Neural crest cell (in vitro differentiated cells): ENCODE measurements around the gene SEMA6D. TPM values are rescaled to one million over a fixed set of nuclear protein-coding genes. Genes with fewer than 3 reads are reported as not detected.

Source experiments
- DNase-seq: peaks from one replicate; pipeline ENCODE4 v3.0.0; 2021; ENCODE audit warnings: low read depth, mixed read lengths, low spot score
- H3K27ac Mint-ChIP-seq: one replicate; pipeline ENCODE4 v1.8.0; 2021; ENCODE audit warnings: mild to moderate bottlenecking, mixed read lengths; ENCODE audit not compliant: unreplicated experiment
- H3K27me3 Mint-ChIP-seq: 2 replicates; pipeline ENCODE4 v1.8.0; 2021; ENCODE audit warnings: low read depth, mild to moderate bottlenecking, mixed read lengths
- H3K36me3 Mint-ChIP-seq: 2 replicates; pipeline ENCODE4 v1.8.0; 2021; ENCODE audit warnings: low read depth, mild to moderate bottlenecking, mixed read lengths
- H3K4me1 Mint-ChIP-seq: 2 replicates; pipeline ENCODE4 v1.8.0; 2021; ENCODE audit warnings: mixed read lengths
- H3K4me3 Mint-ChIP-seq: one replicate; pipeline ENCODE4 v1.8.0; 2021; ENCODE audit warnings: mild to moderate bottlenecking, mixed read lengths
- H3K9me3 Mint-ChIP-seq: 2 replicates; pipeline ENCODE4 v1.8.0; 2021; ENCODE audit warnings: mixed read lengths
- CTCF ChIP-seq: fragments of 200-600 bp; sonication (generic); conservative IDR thresholded peaks from 2 replicates; pipeline ENCODE4 v1.5.0; 2021; ENCODE audit warnings: antibody characterized with exemption, mild to moderate bottlenecking
- total RNA-seq: library from RNA; stranded (reverse); gene quantifications from 2 replicates; pipeline ENCODE4 v1.2.1, GENCODE V29; 2021

SEMA6D gene
- total RNA-seq, 1 donor from 2014 or later, result 11.1 TPM

GRCh38 chr15:47756872-47757271 is 39.6 kb downstream of the SEMA6D start:
- H3K9me3 Mint-ChIP-seq, result peaks cover 21% of the 10 kb centered on the region
- H3K27ac Mint-ChIP-seq, result no peak overlapping the region
- no peak for DNase-seq
- no peaks in the 10 kb centered on the region for H3K4me1 Mint-ChIP-seq
- H3K4me3 Mint-ChIP-seq, result no peak overlapping the region
- peaks cover 29% of the 10 kb centered on the region for H3K36me3 Mint-ChIP-seq
- H3K27me3 Mint-ChIP-seq, result no peaks in the 10 kb centered on the region
- no peak for TF ChIP-seq CTCF

- no peak for DNase-seq
- Mint-ChIP-seq H3K4me1 (no peaks in the 10 kb centered on the region), H3K9me3 (peaks cover 21% of the 10 kb centered on the region), H3K27me3 (no peaks in the 10 kb centered on the region), H3K4me3 (no peak overlapping the region), H3K27ac (no peak overlapping the region), H3K36me3 (peaks cover 27% of the 10 kb centered on the region)
- no peak for TF ChIP-seq CTCF
Measured at GRCh38 chr15:47757331-47757730, 40.0 kb downstream of the SEMA6D start.

- Mint-ChIP-seq H3K36me3 (peaks cover 18% of the 10 kb centered on the region), H3K4me3 (no peak overlapping the region), H3K27me3 (no peaks in the 10 kb centered on the region), H3K4me1 (no peaks in the 10 kb centered on the region), H3K9me3 (peaks cover 3% of the 10 kb centered on the region), H3K27ac (no peak overlapping the region)
- no peak for TF ChIP-seq CTCF
- DNase-seq, result no peak
Measured at GRCh38 chr15:47762621-47763020, 45.3 kb downstream of the SEMA6D start.

- no peak for TF ChIP-seq CTCF
- peak overlapping the region; percentile 54 for H3K27ac Mint-ChIP-seq
- H3K27me3 Mint-ChIP-seq, result no peaks in the 10 kb centered on the region
- peaks cover 3% of the 10 kb centered on the region for H3K9me3 Mint-ChIP-seq
- H3K36me3 Mint-ChIP-seq, result peaks cover 18% of the 10 kb centered on the region
- H3K4me1 Mint-ChIP-seq, result no peaks in the 10 kb centered on the region
- no peak for DNase-seq
- no peak overlapping the region for H3K4me3 Mint-ChIP-seq
Measured at GRCh38 chr15:47764666-47765065, 47.4 kb downstream of the SEMA6D start.

- no peak overlapping the region for H3K27ac Mint-ChIP-seq
- H3K36me3 Mint-ChIP-seq, result peaks cover 26% of the 10 kb centered on the region
- no peak for DNase-seq
- no peak for TF ChIP-seq CTCF
- H3K27me3 Mint-ChIP-seq, result no peaks in the 10 kb centered on the region
- peaks cover 6% of the 10 kb centered on the region for H3K9me3 Mint-ChIP-seq
- H3K4me1 Mint-ChIP-seq, result no peaks in the 10 kb centered on the region
- no peak overlapping the region for H3K4me3 Mint-ChIP-seq
Measured at GRCh38 chr15:47766406-47766805, 49.1 kb downstream of the SEMA6D start.

- no peak for DNase-seq
- H3K4me1 Mint-ChIP-seq, result no peaks in the 10 kb centered on the region
- H3K27me3 Mint-ChIP-seq, result no peaks in the 10 kb centered on the region
- no peak for TF ChIP-seq CTCF
- no peak overlapping the region for H3K4me3 Mint-ChIP-seq
- H3K36me3 Mint-ChIP-seq, result peaks cover 29% of the 10 kb centered on the region
- no peak overlapping the region for H3K27ac Mint-ChIP-seq
- peaks cover 6% of the 10 kb centered on the region for H3K9me3 Mint-ChIP-seq
Measured at GRCh38 chr15:47767035-47767434, 49.7 kb downstream of the SEMA6D start.
